ENCODE results near the gene HBE1. TPM values are rescaled to one million over a fixed set of nuclear protein-coding genes. Genes with fewer than 3 reads are reported as not detected.

The HBE1 gene
- total RNA-seq, 1 donor from 2014 or later: not detected

- Mint-ChIP-seq H3K27me3 (ENCODE audit: low read depth, unreplicated experiment) (peaks cover 1% of the 10 kb centered on the region), H3K9me3 (ENCODE audit: unreplicated experiment) (no peaks in the 10 kb centered on the region), H3K4me3 (ENCODE audit: unreplicated experiment) (no peak overlapping the region), H3K36me3 (ENCODE audit: low read depth, unreplicated experiment) (no peaks in the 10 kb centered on the region), H3K27ac (ENCODE audit: unreplicated experiment) (no peak overlapping the region), H3K4me1 (ENCODE audit: low read depth, unreplicated experiment) (no peaks in the 10 kb centered on the region)
- H4K20me1 ChIP-seq (ENCODE audit: insufficient read depth, low read length): no peaks in the 10 kb centered on the region
- FAIRE-seq: no peak
- H3K4me3 ChIP-seq (ENCODE audit: insufficient read depth, low read depth, low read length): no peak overlapping the region
- no peaks in the 10 kb centered on the region for H3K36me3 ChIP-seq (ENCODE audit: insufficient read depth, low read length)
- no peak for DNase-seq (ENCODE audit: low read depth)
- no peaks in the 10 kb centered on the region for H3K79me2 ChIP-seq (ENCODE audit: insufficient read depth, low read length)
- no peak overlapping the region for H3K9ac ChIP-seq (ENCODE audit: low read length)
- H3K27ac ChIP-seq (ENCODE audit: low read depth, low read length): no peak overlapping the region
- no peaks in the 10 kb centered on the region for H3K4me1 ChIP-seq (ENCODE audit: insufficient read depth, low read length)
- H3K9me3 ChIP-seq (ENCODE audit: insufficient read depth, low read depth, low read length): no peaks in the 10 kb centered on the region
- no peak overlapping the region for H3K4me2 ChIP-seq (ENCODE audit: low read length)
- TF ChIP-seq EZH2 (IDR thresholded peaks at IDR 0.05; ENCODE audit: insufficient read depth, low read length): no peak
- no peak for TF ChIP-seq CTCF (IDR thresholded peaks at IDR 0.05; ENCODE audit: insufficient read depth, low read depth, low read length)
- H2AFZ ChIP-seq (ENCODE audit: low read depth, low read length): no peak overlapping the region
- H3K27me3 ChIP-seq (ENCODE audit: insufficient read depth, low read length): no peaks in the 10 kb centered on the region
Measured at GRCh38 chr11:5240056-5240455, 29.7 kb downstream of the HBE1 start.

- H3K36me3 ChIP-seq (ENCODE audit: insufficient read depth, low read length): no peaks in the 10 kb centered on the region
- DNase-seq (ENCODE audit: low read depth) (no peak), FAIRE-seq (no peak)
- no peak overlapping the region for H3K4me2 ChIP-seq (ENCODE audit: low read length)
- H3K79me2 ChIP-seq (ENCODE audit: insufficient read depth, low read length): no peaks in the 10 kb centered on the region
- no peaks in the 10 kb centered on the region for H3K9me3 ChIP-seq (ENCODE audit: insufficient read depth, low read depth, low read length)
- no peak overlapping the region for H2AFZ ChIP-seq (ENCODE audit: low read depth, low read length)
- no peaks in the 10 kb centered on the region for H3K4me1 ChIP-seq (ENCODE audit: insufficient read depth, low read length)
- Mint-ChIP-seq H3K4me3 (ENCODE audit: unreplicated experiment) (no peak overlapping the region), H3K27ac (ENCODE audit: unreplicated experiment) (no peak overlapping the region), H3K36me3 (ENCODE audit: low read depth, unreplicated experiment) (no peaks in the 10 kb centered on the region), H3K9me3 (ENCODE audit: unreplicated experiment) (no peaks in the 10 kb centered on the region), H3K27me3 (ENCODE audit: low read depth, unreplicated experiment) (peaks cover 1% of the 10 kb centered on the region), H3K4me1 (ENCODE audit: low read depth, unreplicated experiment) (peaks cover 6% of the 10 kb centered on the region)
- H3K27ac ChIP-seq (ENCODE audit: low read depth, low read length): no peak overlapping the region
- H3K27me3 ChIP-seq (ENCODE audit: insufficient read depth, low read length): no peaks in the 10 kb centered on the region
- no peak for TF ChIP-seq CTCF (IDR thresholded peaks at IDR 0.05; ENCODE audit: insufficient read depth, low read depth, low read length)
- no peak for TF ChIP-seq EZH2 (IDR thresholded peaks at IDR 0.05; ENCODE audit: insufficient read depth, low read length)
- no peak overlapping the region for H3K9ac ChIP-seq (ENCODE audit: low read length)
- H4K20me1 ChIP-seq (ENCODE audit: insufficient read depth, low read length): no peaks in the 10 kb centered on the region
- H3K4me3 ChIP-seq (ENCODE audit: insufficient read depth, low read depth, low read length): no peak overlapping the region
Measured at GRCh38 chr11:5239046-5239445, 30.7 kb downstream of the HBE1 start.

GRCh38 chr11:5238486-5238885, 31.3 kb downstream of the HBE1 start:
- H3K27ac Mint-ChIP-seq (ENCODE audit: unreplicated experiment): no peak overlapping the region
- no peaks in the 10 kb centered on the region for H3K36me3 ChIP-seq (ENCODE audit: insufficient read depth, low read length)
- no peaks in the 10 kb centered on the region for H3K9me3 Mint-ChIP-seq (ENCODE audit: unreplicated experiment)
- H4K20me1 ChIP-seq (ENCODE audit: insufficient read depth, low read length): no peaks in the 10 kb centered on the region
- FAIRE-seq (no peak), DNase-seq (ENCODE audit: low read depth) (no peak)
- H3K79me2 ChIP-seq (ENCODE audit: insufficient read depth, low read length): no peaks in the 10 kb centered on the region
- H3K27me3 ChIP-seq (ENCODE audit: insufficient read depth, low read length): no peaks in the 10 kb centered on the region
- H3K27ac ChIP-seq (ENCODE audit: low read depth, low read length): no peak overlapping the region
- peaks cover 6% of the 10 kb centered on the region for H3K4me1 Mint-ChIP-seq (ENCODE audit: low read depth, unreplicated experiment)
- no peak overlapping the region for H3K4me3 Mint-ChIP-seq (ENCODE audit: unreplicated experiment)
- no peaks in the 10 kb centered on the region for H3K36me3 Mint-ChIP-seq (ENCODE audit: low read depth, unreplicated experiment)
- no peaks in the 10 kb centered on the region for H3K4me1 ChIP-seq (ENCODE audit: insufficient read depth, low read length)
- peaks cover 1% of the 10 kb centered on the region for H3K27me3 Mint-ChIP-seq (ENCODE audit: low read depth, unreplicated experiment)
- H3K4me2 ChIP-seq (ENCODE audit: low read length): no peak overlapping the region
- TF ChIP-seq EZH2 (IDR thresholded peaks at IDR 0.05; ENCODE audit: insufficient read depth, low read length): no peak
- no peak for TF ChIP-seq CTCF (IDR thresholded peaks at IDR 0.05; ENCODE audit: insufficient read depth, low read depth, low read length)
- H2AFZ ChIP-seq (ENCODE audit: low read depth, low read length): no peak overlapping the region
- H3K9me3 ChIP-seq (ENCODE audit: insufficient read depth, low read depth, low read length): no peaks in the 10 kb centered on the region
- no peak overlapping the region for H3K4me3 ChIP-seq (ENCODE audit: insufficient read depth, low read depth, low read length)
- H3K9ac ChIP-seq (ENCODE audit: low read length): no peak overlapping the region
